PC-3 (cell line): Measurements from ENCODE around the gene FARP1. TPM values are rescaled to one million over a fixed set of nuclear protein-coding genes. Genes with fewer than 3 reads are reported as not detected.

Experiments used
- ATAC-seq: fragments of 200-7000 bp; cut with Tn5 transposase; 2 replicates; pipeline ENCODE4 v1.9.1; 2020; ENCODE audit warnings: mild to moderate bottlenecking, moderate library complexity
- BruUV-seq: library from RNA; stranded (reverse); fragments of 400-500 nt; replicated peaks from 2 replicates; lab custom pipeline; 2021; lab: Mats Ljungman, UMichigan
- CTCF ChIA-PET: fragments of 300-600 bp; sonication (Branson Sonifier 250); formaldehyde crosslinking; loops from one replicate; lab custom pipeline; 2022; ENCODE audit warnings: antibody characterized with exemption; lab: Charles Lee
- POLR2A ChIA-PET: fragments of 300-600 bp; sonication (Branson Sonifier 250); formaldehyde crosslinking; loops from one replicate; lab custom pipeline; 2022; ENCODE audit warnings: antibody characterized with exemption; ENCODE audit not compliant: unreplicated experiment; lab: Charles Lee
- DNase-seq: peaks from one replicate; pipeline ENCODE4 v3.0.0-alpha.2; 2015
- H2AFZ ChIP-seq: fragments of 300-600 bp; sonication (generic); 2 replicates; pipeline ENCODE4 v1.6.0; 2016; ENCODE audit warnings: antibody characterized with exemption, low read length
- H3F3A ChIP-seq: fragments of 300-600 bp; sonication (generic); one replicate; pipeline ENCODE4 v1.6.0; 2017; ENCODE audit warnings: antibody characterized with exemption, low read length, control low read depth, mild to moderate bottlenecking; ENCODE audit not compliant: unreplicated experiment
- H3K27ac ChIP-seq: fragments of 300-600 bp; sonication (generic); 2 replicates; pipeline ENCODE4 v1.5.1; 2016; ENCODE audit warnings: mild to moderate bottlenecking, low read length
- H3K27me3 ChIP-seq: fragments of 300-600 bp; sonication (generic); 2 replicates; pipeline ENCODE4 v1.6.1; 2016; ENCODE audit warnings: low read length, mixed read lengths
- H3K36me3 ChIP-seq: fragments of 300-600 bp; sonication (generic); 2 replicates; pipeline ENCODE4 v1.6.1; 2016; ENCODE audit warnings: low read depth, mixed run types, low read length, mixed read lengths
- H3K4me1 ChIP-seq: fragments of 300-600 bp; sonication (generic); 2 replicates; pipeline ENCODE4 v1.5.1; 2016; ENCODE audit warnings: low read length; ENCODE audit not compliant: insufficient read depth
- H3K4me2 ChIP-seq: fragments of 300-600 bp; sonication (generic); 2 replicates; pipeline ENCODE4 v1.6.0; 2016; ENCODE audit warnings: low read length
- H3K4me3 ChIP-seq: fragments of 300-600 bp; sonication (generic); 2 replicates; pipeline ENCODE4 v1.5.1; 2016; ENCODE audit warnings: mild to moderate bottlenecking, low read length, mixed read lengths
- H3K79me2 ChIP-seq: fragments of 300-600 bp; sonication (generic); 2 replicates; pipeline ENCODE4 v1.6.1; 2017; ENCODE audit warnings: low read length, mixed read lengths
- H3K9ac ChIP-seq: fragments of 300-600 bp; sonication (generic); 2 replicates; pipeline ENCODE4 v1.6.0; 2016; ENCODE audit warnings: mild to moderate bottlenecking, low read length
- H3K9me2 ChIP-seq: fragments of 300-600 bp; sonication (generic); replicated peaks from 2 replicates; pipeline ENCODE4 v1.6.1; 2016; ENCODE audit warnings: mixed run types, low read length, mixed read lengths
- H3K9me3 ChIP-seq: fragments of 300-600 bp; sonication (generic); 2 replicates; pipeline ENCODE4 v1.6.1; 2016; ENCODE audit warnings: low read length, mixed read lengths
- H4K20me1 ChIP-seq: fragments of 300-600 bp; sonication (generic); 2 replicates; pipeline ENCODE4 v1.6.1; 2016; ENCODE audit warnings: low read length, mixed read lengths
- CTCF ChIP-seq: fragments of 300-600 bp; sonication (generic); conservative IDR thresholded peaks from 2 replicates; pipeline ENCODE4 v1.5.1; 2017; ENCODE audit warnings: antibody characterized with exemption, low read depth, mild to moderate bottlenecking, low read length
- EZH2 ChIP-seq: fragments of 300-600 bp; sonication (generic); IDR thresholded peaks from one replicate; pipeline ENCODE4 v1.6.1; 2017; ENCODE audit warnings: antibody characterized with exemption, mild to moderate bottlenecking, low read length; ENCODE audit not compliant: unreplicated experiment
- EZH2phosphoT487 ChIP-seq: fragments of 300-600 bp; sonication (generic); IDR thresholded peaks from 2 replicates; pipeline ENCODE4 v1.6.1; 2018; ENCODE audit warnings: mild to moderate bottlenecking, antibody characterized with exemption, low read length, borderline replicate concordance
- intact Hi-C: fragments of 100-400 bp; cut with micrococcal nuclease; formaldehyde crosslinking; loops from 2 replicates; pipeline ENCODE4 v1.9.0; 2023
- total RNA-seq: library from RNA; depleted of rRNA; stranded (reverse); fragments of >200 nt; gene quantifications from 2 replicates; pipeline ENCODE4 v1.2.3, GENCODE V29; 2014

Gene FARP1
- total RNA-seq, 1 experiment from 2014 or later: 18.2 TPM

- TF ChIP-seq EZH2 (no peak), EZH2phosphoT487 (no peak), CTCF (no peak)
- CTCF ChIA-PET: no interaction called here
- DNase-seq (no peak), ATAC-seq (no peak)
- Histone ChIP-seq H3K4me3 (no peak overlapping the region), H3K36me3 (no peaks in the 10 kb centered on the region), H3K79me2 (no peaks in the 10 kb centered on the region), H3K9me2 (no peaks in the 10 kb centered on the region), H4K20me1 (no peaks in the 10 kb centered on the region), H3K27me3 (no peaks in the 10 kb centered on the region), H3K27ac (no peak overlapping the region), H3F3A (no peaks in the 10 kb centered on the region), H2AFZ (no peak overlapping the region), H3K4me1 (no peaks in the 10 kb centered on the region), H3K9ac (no peak overlapping the region), H3K4me2 (no peak overlapping the region), H3K9me3 (no peaks in the 10 kb centered on the region)
- POLR2A ChIA-PET: no interaction called here
- BruUV-seq: no TSS peak
- intact Hi-C loops: no loop called here
Measured at GRCh38 chr13:98315902-98316301, 173.0 kb downstream of the FARP1 start.

- Histone ChIP-seq H3K9ac (no peak overlapping the region), H3K9me2 (no peaks in the 10 kb centered on the region), H3K4me1 (no peaks in the 10 kb centered on the region), H3K27ac (no peak overlapping the region), H3K9me3 (no peaks in the 10 kb centered on the region), H3K79me2 (no peaks in the 10 kb centered on the region), H3F3A (no peaks in the 10 kb centered on the region), H2AFZ (no peak overlapping the region), H3K27me3 (no peaks in the 10 kb centered on the region), H3K4me3 (no peak overlapping the region), H3K4me2 (no peak overlapping the region), H4K20me1 (no peaks in the 10 kb centered on the region), H3K36me3 (no peaks in the 10 kb centered on the region)
- TF ChIP-seq CTCF: no peak
- TF ChIP-seq EZH2: no peak
- TF ChIP-seq EZH2phosphoT487: no peak
- ChIA-PET POLR2A (no interaction called here), CTCF (no interaction called here)
- ATAC-seq (no peak), DNase-seq (no peak)
- BruUV-seq: no TSS peak
- intact Hi-C loops: no loop called here
Measured at GRCh38 chr13:98317573-98318171, 174.8 kb downstream of the FARP1 start.

- H3K27ac ChIP-seq: no peak overlapping the region
- H3K9me2 ChIP-seq: no peaks in the 10 kb centered on the region
- no peaks in the 10 kb centered on the region for H3K27me3 ChIP-seq
- ChIA-PET POLR2A (no interaction called here), CTCF (no interaction called here)
- H3K79me2 ChIP-seq: no peaks in the 10 kb centered on the region
- no peak overlapping the region for H3K4me2 ChIP-seq
- H3K4me3 ChIP-seq: no peak overlapping the region
- H3K9me3 ChIP-seq: no peaks in the 10 kb centered on the region
- DNase-seq (no peak), ATAC-seq (no peak)
- H3F3A ChIP-seq: no peaks in the 10 kb centered on the region
- no TSS peak for BruUV-seq
- H3K9ac ChIP-seq: no peak overlapping the region
- no peak for TF ChIP-seq EZH2
- no peak for TF ChIP-seq EZH2phosphoT487
- TF ChIP-seq CTCF: no peak
- no peaks in the 10 kb centered on the region for H3K36me3 ChIP-seq
- no peaks in the 10 kb centered on the region for H3K4me1 ChIP-seq
- H4K20me1 ChIP-seq: no peaks in the 10 kb centered on the region
- H2AFZ ChIP-seq: no peak overlapping the region
- intact Hi-C loops: no loop called here
Measured at GRCh38 chr13:98318263-98318878, 175.5 kb downstream of the FARP1 start.
